ENCODE data around the gene SYT1.

DNA sequence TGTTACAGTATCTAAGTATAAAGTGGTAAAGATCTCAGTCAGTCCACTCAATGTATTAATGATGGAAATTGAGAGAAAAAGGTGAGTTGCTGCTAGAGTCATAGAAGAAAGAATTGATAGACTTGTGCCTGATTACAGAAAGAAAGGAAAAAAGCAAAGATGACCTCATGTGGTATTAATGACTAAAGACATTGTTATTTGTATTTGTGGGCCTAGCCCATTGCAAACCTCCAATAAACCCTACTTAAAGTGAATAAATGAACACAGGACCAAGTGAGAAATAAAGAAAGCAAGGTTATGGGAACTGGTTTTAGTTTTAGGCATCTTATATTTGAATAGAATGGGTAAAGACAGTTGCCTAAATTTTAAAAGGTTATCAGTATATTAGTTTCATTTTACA lies 105.5 kb downstream of the SYT1 start:
- TF ChIP-seq CTCF (conservative IDR thresholded peaks at IDR 0.05; ENCODE audit: low read depth, low read length) (no peak), EZH2 (IDR thresholded peaks at IDR 0.05; ENCODE audit: borderline replicate concordance, low read depth, low read length, poor library complexity, severe bottlenecking) (no peak)

Measured in A673 (cell line).